D721Med (cell line): Measurements from ENCODE around the gene GALNT2.

ENCODE experiments used
- DNase-seq: peaks from one replicate; pipeline ENCODE4 v3.0.0; 2011; ENCODE audit warnings: low spot score; ENCODE audit not compliant: insufficient read length
- FAIRE-seq: peaks from 2 replicates; lab custom pipeline; 2011; peaks lifted over from hg19 to GRCh38; lab: Jason Lieb, UNC
- CTCF ChIP-seq: IDR thresholded peaks from 2 replicates; pipeline ENCODE4 v1.5.1; 2012; ENCODE audit warnings: mild to moderate bottlenecking, control low read depth; ENCODE audit not compliant: insufficient read depth; ENCODE audit errors: missing control alignments

GALNT2 gene

DNA sequence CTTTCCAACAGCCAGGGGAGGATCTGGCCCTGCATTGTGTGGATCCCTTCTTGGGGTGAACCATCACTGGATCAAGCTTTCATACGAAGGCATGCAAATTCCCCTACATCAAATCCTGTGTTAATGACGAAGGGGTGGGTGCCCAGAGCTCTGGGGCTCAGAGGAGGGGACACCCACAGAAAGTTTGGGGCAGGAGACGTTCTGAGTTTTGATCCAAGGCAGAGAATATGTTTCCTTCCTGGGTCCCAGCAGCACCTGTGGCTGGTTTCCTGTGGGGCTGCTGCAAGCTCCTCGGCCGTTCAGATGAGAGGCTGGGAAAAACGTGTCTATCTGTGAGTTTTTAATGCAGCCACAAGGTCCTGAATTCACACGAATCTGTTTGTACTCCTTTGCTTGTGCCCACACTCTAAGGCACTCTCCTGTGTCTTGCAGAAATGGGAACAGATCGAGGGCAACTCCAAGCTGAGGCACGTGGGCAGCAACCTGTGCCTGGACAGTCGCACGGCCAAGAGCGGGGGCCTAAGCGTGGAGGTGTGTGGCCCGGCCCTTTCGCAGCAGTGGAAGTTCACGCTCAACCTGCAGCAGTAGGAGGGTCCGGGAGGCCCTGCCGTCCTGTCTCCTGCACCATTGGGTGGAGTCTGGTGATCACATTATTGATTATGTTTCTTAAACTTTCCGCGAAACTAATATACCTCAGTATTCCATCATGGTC lies 212.0 kb downstream of the GALNT2 start:
- no peak for FAIRE-seq
- TF ChIP-seq CTCF, result no peak
- DNase-seq, result no peak

DNA sequence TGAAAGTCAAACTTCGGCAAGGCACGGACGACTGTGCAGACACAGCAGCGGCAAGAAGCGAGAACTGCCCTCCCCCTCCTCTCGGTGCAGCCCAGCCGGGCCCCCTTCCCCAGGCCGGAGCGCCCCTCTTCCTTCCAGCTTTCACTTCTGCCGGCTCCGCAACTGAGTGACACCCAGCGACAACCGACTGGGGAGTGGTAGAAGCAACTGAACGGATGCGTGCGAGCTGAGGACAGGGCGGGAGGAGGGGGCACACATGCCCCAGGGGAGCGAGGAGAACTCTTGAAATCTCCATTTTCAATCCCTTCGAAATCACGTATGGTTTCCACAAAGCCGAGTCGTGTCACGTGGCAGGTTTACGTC lies 212.5 kb downstream of the GALNT2 start:
- DNase-seq (no peak), FAIRE-seq (no peak)
- TF ChIP-seq CTCF, result no peak

DNA sequence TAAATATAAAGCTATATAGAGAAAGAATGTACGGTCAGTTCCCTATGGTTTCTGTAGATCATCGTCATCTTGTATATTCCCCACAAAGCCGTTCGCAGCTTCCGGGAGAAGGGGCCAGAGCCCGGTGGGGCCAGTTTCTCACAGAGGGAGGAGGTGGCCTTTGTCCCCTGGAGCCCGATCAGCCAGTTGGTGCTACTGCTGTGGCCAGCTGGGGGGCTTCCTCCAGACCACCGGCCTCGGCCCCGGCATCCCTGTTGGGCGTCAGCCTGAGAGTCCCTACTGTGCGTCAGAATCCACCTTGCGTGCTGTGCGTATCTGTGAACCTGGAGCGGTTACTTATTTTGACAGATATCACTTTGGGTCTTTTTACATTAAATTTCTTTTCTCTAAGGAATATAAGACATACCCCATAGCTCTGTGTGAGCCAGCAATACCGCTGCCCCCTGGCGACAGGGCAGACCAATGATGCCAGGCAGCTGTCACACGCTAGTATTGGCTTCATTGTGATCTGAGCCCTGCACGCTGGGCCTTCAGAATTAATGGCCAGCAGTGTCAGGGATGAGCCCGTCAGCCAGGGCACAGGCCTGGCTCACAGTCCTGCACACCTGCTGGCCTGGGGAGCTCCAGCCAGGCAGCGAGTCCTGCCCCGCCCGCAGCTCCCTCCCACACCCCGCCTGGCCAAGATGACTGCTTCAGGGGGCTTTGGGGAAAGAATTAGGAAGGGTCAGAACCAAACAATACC lies 213.2 kb downstream of the GALNT2 start:
- FAIRE-seq, result no peak
- TF ChIP-seq CTCF, result no peak

DNA sequence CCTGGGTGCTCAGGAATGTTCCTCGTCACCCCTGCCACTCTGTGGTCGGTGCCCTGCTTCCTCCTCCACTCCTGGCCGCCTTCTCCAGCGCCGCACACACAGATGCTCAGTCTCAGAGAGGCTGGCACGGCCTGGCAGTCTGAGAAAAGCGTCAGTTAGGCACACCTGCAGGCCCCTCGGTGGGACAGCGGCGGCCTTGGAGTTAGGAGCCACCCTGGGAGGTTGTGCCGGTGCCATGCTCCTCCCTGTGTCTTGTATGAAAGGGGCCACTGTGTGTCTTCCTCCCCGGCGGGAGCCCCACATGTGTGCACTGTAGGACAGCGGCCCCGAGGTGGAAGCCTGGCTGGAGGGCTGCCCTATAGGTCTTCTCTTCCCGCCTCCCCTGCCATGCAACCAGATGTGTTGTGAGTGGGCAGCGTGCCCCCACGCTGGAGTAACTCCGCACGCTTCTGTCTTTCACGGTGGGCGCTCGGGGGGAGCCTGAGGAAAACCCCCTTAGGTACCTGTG lies 213.9 kb downstream of the GALNT2 start:
- TF ChIP-seq CTCF, result no peak
- DNase-seq, result no peak
- no peak for FAIRE-seq

More for the DNA sequence above, 213.2 kb downstream of the GALNT2 start:
- DNase-seq, result no peak

- no peak for TF ChIP-seq CTCF
- no peak for FAIRE-seq
These were observed 214.5 kb downstream of the GALNT2 start for GRCh38 chr1:230281556-230281955.

GRCh38 chr1:230282157-230282556 lies 215.1 kb downstream of the GALNT2 start:
- no peak for FAIRE-seq
- TF ChIP-seq CTCF, result no peak
- DNase-seq, result no peak

More at GRCh38 chr1:230281556-230281955, 214.5 kb downstream of the GALNT2 start:
- no peak for DNase-seq
